ENCODE results near the gene EFCC1.

Gene EFCC1

GRCh38 chr3:128995737-128996136, 5.4 kb upstream of the EFCC1 start:
- DNase-seq, result no peak

- no peak for DNase-seq
These were observed 4.9 kb upstream of the EFCC1 start for GRCh38 chr3:128996200-128996599.

- DNase-seq, result no peak
These were observed 4.4 kb upstream of the EFCC1 start for GRCh38 chr3:128996726-128997125.

- DNase-seq, result no peak
These were observed 3.5 kb upstream of the EFCC1 start for GRCh38 chr3:128997486-128998133.

- peak; percentile 84 for DNase-seq
These were observed 2.5 kb upstream of the EFCC1 start for GRCh38 chr3:128998561-128998960.

GRCh38 chr3:128999102-128999501, 2.0 kb upstream of the EFCC1 start:
- DNase-seq, result peak; percentile 91

- DNase-seq, result no peak
These were observed 383 bp upstream of the EFCC1 start for GRCh38 chr3:129000742-129001100.

- peak; percentile 76 for DNase-seq
These were observed 885 bp downstream of the EFCC1 start for GRCh38 chr3:129001806-129002572.

- peak; percentile 19 for DNase-seq
These were observed 1.8 kb downstream of the EFCC1 start for GRCh38 chr3:129002573-129003569.

- peak; percentile 79 for DNase-seq
These were observed 2.5 kb downstream of the EFCC1 start for GRCh38 chr3:129003578-129004112.

GRCh38 chr3:129004639-129005295, 3.7 kb downstream of the EFCC1 start:
- peak; percentile 24 for DNase-seq

GRCh38 chr3:129005526-129006303, 4.6 kb downstream of the EFCC1 start:
- DNase-seq, result peak; percentile 70

- no peak for DNase-seq
These were observed 5.8 kb downstream of the EFCC1 start for GRCh38 chr3:129006864-129007263.

- DNase-seq, result no peak
These were observed 6.7 kb downstream of the EFCC1 start for GRCh38 chr3:129007792-129008191.

GRCh38 chr3:129009266-129009665, 8.2 kb downstream of the EFCC1 start:
- no peak for DNase-seq

GRCh38 chr3:129010310-129010956, 9.3 kb downstream of the EFCC1 start:
- DNase-seq, result no peak

- no peak for DNase-seq
These were observed 12.4 kb downstream of the EFCC1 start for GRCh38 chr3:129013491-129013891.

GRCh38 chr3:129014148-129014547, 13.0 kb downstream of the EFCC1 start:
- DNase-seq, result no peak

- no peak for DNase-seq
These were observed 13.8 kb downstream of the EFCC1 start for GRCh38 chr3:129014793-129015345.

GRCh38 chr3:129015388-129016105, 14.4 kb downstream of the EFCC1 start:
- DNase-seq, result no peak

All from NCI-H69 (cell line).